ENCODE measurements around the gene ZRANB2.

The ZRANB2 gene

DNA sequence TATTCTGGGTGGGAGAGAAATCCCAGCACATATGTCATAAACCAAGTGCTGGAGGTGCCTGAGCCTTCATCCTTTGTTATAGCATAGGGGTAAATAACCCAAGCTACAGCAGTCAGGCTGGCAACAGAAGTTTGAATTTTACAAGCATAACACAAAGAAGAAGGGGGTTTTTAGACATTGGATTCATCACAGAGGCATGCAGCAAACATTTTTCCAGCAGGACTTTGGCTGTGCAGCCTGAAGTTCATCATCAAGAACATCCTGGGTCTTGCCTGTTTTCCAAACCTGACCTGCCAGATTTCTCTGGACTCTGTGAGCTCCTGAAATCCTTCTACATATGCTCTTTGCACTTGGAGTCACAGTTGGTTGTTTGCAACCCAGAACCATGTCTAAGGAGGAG lies 49.4 kb downstream of the ZRANB2 start:
- in situ Hi-C loops (cut with MboI; ENCODE audit: low sequenced_read_pairs), result loop anchor here (25.0 kb wide), 1 partner anchor 344 kb away; no protein-coding TSS in a partner anchor

DNA sequence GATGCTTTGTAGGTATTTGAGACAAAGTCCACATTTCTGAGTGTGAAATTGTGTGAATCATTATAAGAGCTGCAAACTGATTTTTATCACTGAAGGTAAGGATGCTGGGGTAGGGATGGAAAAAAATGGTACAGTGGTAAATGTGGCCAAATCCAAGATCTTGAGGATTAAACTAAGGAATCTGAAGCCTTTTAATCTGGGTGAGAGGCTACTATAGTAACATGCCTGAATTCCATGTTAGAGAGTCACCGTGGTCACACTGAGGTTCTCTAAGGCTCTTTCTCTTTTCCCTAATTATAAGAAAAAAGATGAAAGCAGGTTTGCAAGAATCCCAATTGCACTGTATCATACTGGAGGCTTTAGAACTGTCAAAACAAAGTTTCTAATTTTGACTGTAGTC lies 50.8 kb downstream of the ZRANB2 start:
- in situ Hi-C loops (cut with MboI; ENCODE audit: low sequenced_read_pairs), result loop anchor here (25.0 kb wide), 1 partner anchor 343 kb away; no protein-coding TSS in a partner anchor

DNA sequence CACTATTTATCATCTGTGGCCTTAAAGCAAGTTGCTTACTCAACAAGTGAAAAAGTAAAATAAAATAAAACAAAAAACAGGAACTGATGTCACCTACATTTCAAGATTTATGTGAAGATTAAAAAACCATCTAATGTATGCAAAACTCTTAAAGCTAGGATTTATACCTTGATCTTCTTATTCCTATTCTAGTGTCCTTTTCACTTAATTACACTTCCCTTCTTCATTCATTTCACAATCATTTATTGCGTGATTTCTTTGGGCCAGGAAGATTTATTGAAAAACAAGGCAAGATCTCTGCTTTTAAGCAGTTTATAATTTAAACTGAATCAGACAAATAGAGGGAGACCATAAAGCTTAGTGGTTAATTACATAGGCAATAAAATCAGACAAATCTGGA lies 51.9 kb downstream of the ZRANB2 start:
- in situ Hi-C loops (cut with MboI; ENCODE audit: low sequenced_read_pairs), result loop anchor here (25.0 kb wide), 1 partner anchor 342 kb away; no protein-coding TSS in a partner anchor

DNA sequence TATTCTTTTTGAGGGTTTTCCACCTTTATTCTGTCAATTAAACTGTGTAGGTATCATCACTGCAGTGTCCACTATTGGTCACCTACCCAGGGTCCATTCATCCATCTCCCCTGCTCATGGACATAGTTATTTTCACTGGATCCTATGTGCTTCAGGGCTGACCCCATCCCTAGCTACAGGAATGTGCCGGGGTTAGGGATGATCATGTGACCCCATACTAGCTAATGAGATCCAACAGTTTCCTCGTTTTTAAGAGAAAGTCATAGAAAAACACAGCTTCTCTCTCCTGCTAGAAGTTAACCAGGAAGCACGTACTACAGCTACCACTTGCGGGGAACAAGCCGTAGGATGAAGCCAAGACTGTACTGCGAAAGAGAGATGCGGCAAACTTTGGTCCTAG lies 52.8 kb downstream of the ZRANB2 start:
- in situ Hi-C loops (cut with MboI; ENCODE audit: low sequenced_read_pairs), result loop anchor here (25.0 kb wide), 1 partner anchor 341 kb away; no protein-coding TSS in a partner anchor

DNA sequence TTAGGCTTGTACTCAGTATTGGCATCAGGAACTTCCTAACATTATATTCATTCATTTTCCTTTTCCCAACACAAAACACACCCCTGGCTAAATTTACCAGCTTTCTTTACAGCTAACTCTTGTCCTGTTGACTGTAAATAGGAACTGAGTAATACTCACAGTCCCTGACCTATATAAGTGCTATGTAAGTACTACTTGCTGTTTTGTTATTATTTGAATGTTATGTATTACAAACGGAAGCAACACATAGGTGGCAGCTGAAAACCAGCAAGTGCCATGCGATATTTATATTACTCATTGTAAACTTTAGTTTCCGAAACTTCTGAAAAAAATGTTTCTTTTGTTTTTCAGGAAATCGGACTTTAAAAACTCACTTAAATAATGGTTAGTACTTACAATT lies 54.7 kb downstream of the ZRANB2 start:
- in situ Hi-C loops (cut with MboI; ENCODE audit: low sequenced_read_pairs), result loop anchor here (25.0 kb wide), 1 partner anchor 339 kb away; no protein-coding TSS in a partner anchor

DNA sequence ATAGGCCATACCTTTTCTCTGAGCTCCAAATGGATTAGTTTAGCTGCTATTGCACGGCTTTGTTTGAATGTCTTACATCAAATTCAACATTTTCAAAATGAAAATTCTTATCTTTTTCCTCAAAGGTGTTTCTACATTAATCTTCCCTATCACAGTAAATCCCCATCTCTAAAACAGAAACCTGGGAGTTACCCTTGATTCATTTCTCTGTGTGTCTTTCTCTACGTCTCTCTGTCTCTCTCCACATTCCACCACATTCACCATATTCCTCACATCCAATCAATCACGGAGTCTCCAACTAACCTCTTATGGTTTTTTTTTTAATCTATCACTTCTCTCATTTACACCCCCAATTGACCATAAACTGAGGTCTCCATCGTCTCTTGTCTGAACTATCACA lies 57.3 kb downstream of the ZRANB2 start:
- in situ Hi-C loops (cut with MboI; ENCODE audit: low sequenced_read_pairs), result no loop called here

DNA sequence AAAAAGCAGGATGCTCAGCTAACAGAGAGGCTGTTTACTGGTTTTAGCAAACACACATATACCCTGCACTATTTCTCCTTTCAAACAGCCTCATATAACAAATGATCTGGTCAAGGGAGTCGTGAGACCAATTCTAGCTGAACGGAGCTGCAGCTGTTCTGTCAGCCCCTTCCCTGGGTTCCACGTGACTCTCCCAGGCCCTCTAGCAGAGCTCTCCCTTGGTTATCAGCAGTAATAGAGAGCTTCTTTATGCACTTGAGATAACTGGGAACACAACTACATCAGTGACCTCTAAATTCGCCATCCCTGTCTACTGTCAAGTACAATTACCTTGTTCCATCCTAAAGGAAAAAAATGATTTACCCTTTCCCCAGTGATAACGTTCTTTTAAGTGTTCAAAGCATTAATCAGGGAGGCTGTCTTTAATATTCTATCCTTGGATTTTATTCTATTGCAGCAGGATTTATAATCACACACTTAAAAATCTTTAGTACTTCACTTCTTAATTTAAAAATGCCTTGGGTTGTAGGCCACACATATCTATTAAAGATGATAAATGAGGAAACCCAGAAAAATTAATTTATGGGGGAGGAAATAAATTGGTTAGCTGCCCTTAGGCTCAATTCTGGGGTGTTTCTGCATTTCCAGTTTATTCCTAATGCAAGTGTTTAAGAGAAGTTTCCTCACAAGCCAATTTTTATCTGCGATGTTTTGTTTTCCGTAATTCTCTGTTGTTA lies 61.4 kb downstream of the ZRANB2 start:
- in situ Hi-C loops (cut with MboI; ENCODE audit: low sequenced_read_pairs), result no loop called here

DNA sequence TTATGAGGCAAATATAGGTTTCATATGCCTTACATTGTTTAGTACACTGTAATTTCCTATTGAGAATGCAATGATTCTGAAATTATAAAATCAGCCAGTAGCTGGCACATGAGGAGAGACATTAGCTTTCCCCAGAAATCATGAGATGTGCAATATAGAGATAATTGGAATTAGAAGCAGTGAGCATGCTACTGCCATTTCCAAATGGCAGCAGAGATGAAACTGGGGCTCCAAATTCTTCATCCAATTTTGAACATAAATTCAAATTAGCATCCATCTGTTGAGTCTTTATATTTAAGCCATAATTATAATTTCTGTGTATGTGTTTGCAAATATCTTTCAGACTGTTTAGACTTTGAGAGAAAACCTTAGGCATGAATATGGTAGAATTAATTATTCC lies 62.0 kb downstream of the ZRANB2 start:
- in situ Hi-C loops (cut with MboI; ENCODE audit: low sequenced_read_pairs), result no loop called here

DNA sequence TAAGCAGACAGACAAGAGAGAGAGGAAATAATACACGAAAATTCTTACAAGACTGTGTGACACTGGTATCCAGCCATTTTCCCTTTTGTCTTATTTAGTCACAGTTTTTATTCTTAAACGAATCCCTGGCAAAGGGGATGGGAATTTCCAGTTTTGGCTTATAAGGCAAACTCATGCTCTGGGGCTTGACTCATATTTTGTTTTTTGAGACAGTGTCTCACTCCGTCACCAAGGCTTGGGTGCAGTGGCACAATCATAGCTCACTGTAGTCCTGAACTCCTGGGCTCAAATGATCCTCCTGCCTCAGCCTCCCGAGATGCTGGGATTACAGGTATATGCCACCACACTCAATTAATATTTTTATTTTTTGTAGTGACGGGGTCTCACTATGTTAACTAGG lies 65.1 kb downstream of the ZRANB2 start:
- in situ Hi-C loops (cut with MboI; ENCODE audit: low sequenced_read_pairs), result no loop called here

DNA sequence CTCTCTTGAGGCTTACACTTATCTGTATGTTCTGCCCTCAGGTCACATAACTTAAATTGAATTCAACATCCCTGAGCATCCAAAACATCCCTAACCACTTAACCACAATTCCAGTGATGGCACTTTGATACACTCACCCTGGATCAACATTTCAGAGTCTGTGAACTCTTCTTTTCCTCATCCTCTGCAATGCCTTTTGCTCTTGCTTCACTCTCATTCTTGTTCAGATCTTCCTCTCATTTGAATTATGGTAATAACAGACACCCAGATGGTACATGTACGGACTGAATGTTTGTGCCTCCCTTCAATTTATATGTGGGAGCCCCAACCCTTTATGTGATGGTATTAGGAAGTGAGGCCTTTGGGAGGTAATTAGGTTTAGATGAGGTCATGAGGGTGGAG lies 66.7 kb downstream of the ZRANB2 start:
- in situ Hi-C loops (cut with MboI; ENCODE audit: low sequenced_read_pairs), result no loop called here
